NCI-H187 treated with DMSO at 0.1 percent for 48 hours (cell line): ENCODE results near the gene EYA4.
"Not testable (repeated sequence)": the region's sequence is repeated elsewhere in the genome, so short reads cannot be mapped to it uniquely, and the experiment has no call there.

Experiments used
- DNase-seq: peaks from one replicate; lab custom pipeline; 2025; lab: John Stamatoyannopoulos, UW

EYA4 gene

GRCh38 chr6:133352046-133352445 lies 110.9 kb downstream of the EYA4 start:
- DNase-seq, result no peak

- no peak for DNase-seq
Observed at GRCh38 chr6:133353061-133353460, 111.9 kb downstream of the EYA4 start.

GRCh38 chr6:133355922-133356321 lies 114.8 kb downstream of the EYA4 start:
- no peak for DNase-seq

- no peak for DNase-seq
Observed at GRCh38 chr6:133358574-133359150, 117.5 kb downstream of the EYA4 start.

GRCh38 chr6:133359256-133359655 lies 118.1 kb downstream of the EYA4 start:
- DNase-seq, result no peak

- DNase-seq, result no peak
Observed at GRCh38 chr6:133359760-133360159, 118.6 kb downstream of the EYA4 start.

GRCh38 chr6:133360194-133360593 lies 119.0 kb downstream of the EYA4 start:
- no peak for DNase-seq

- DNase-seq, result no peak
Observed at GRCh38 chr6:133362813-133363212, 121.7 kb downstream of the EYA4 start.

GRCh38 chr6:133368664-133369063 lies 127.5 kb downstream of the EYA4 start:
- DNase-seq, result no peak

- DNase-seq, result no peak
Observed at GRCh38 chr6:133369773-133370272, 128.7 kb downstream of the EYA4 start.

- DNase-seq, result no peak
Observed at GRCh38 chr6:133376743-133377142, 135.6 kb downstream of the EYA4 start.

- DNase-seq, result no peak
Observed at GRCh38 chr6:133377219-133377618, 136.1 kb downstream of the EYA4 start.

- no peak for DNase-seq
Observed at GRCh38 chr6:133380047-133380446, 138.9 kb downstream of the EYA4 start.

- DNase-seq, result no peak
Observed at GRCh38 chr6:133380723-133381122, 139.6 kb downstream of the EYA4 start.

GRCh38 chr6:133388731-133389130 lies 147.6 kb downstream of the EYA4 start:
- no peak for DNase-seq

GRCh38 chr6:133390168-133390567 lies 149.0 kb downstream of the EYA4 start:
- no peak for DNase-seq

GRCh38 chr6:133392015-133392414 lies 150.9 kb downstream of the EYA4 start:
- no peak for DNase-seq

GRCh38 chr6:133392641-133393040 lies 151.5 kb downstream of the EYA4 start:
- no peak for DNase-seq

GRCh38 chr6:133393891-133394290 lies 152.7 kb downstream of the EYA4 start:
- no peak for DNase-seq

- DNase-seq, result no peak
Observed at GRCh38 chr6:133394630-133395029, 153.5 kb downstream of the EYA4 start.

- DNase-seq, result no peak
Observed at GRCh38 chr6:133396233-133396983, 155.3 kb downstream of the EYA4 start.

GRCh38 chr6:133396984-133397348 lies 155.8 kb downstream of the EYA4 start:
- DNase-seq, result no peak

GRCh38 chr6:133397601-133398000 lies 156.4 kb downstream of the EYA4 start:
- not testable (repeated sequence) for DNase-seq

GRCh38 chr6:133399426-133399825 lies 158.3 kb downstream of the EYA4 start:
- DNase-seq, result no peak
